Natural killer cell (primary cell): ENCODE data around the gene RAB15. TPM values are rescaled to one million over a fixed set of nuclear protein-coding genes. Genes with fewer than 3 reads are reported as not detected.
A peak's percentile ranks its signal among the peaks of the same experiment; 100 is the strongest.

Experiments
- ATAC-seq, 3 donors: fragments of 150-1000 bp in 2 of 3; fragments of 200-7000 bp in 1 of 3; cut with Tn5 transposase; 1 replicate in 1 of 3; 2 replicates in 2 of 3; pipeline ENCODE4 v1.10.0; 2021; ENCODE audit warnings: mild to moderate bottlenecking in 2 of 3, moderate library complexity in 2 of 3
- DNase-seq, 2 donors: peaks; one replicate each; pipeline versions ENCODE4 v3.0.0 to v3.0.0-alpha.2; 2013 to 2021; ENCODE audit warnings: mixed read lengths in 1 of 2
- H3K27ac ChIP-seq: one replicate; pipeline ENCODE4 v1.5.1; 2013; ENCODE audit warnings: mild to moderate bottlenecking, low read length
- H3K27me3 ChIP-seq: one replicate; pipeline ENCODE4 v1.6.1; 2013; ENCODE audit warnings: low read length; ENCODE audit not compliant: control insufficient read depth, insufficient read depth
- H3K36me3 ChIP-seq: one replicate; pipeline ENCODE4 v1.6.1; 2013; ENCODE audit warnings: low read length; ENCODE audit not compliant: control insufficient read depth, insufficient read depth
- H3K4me1 ChIP-seq: one replicate; pipeline ENCODE4 v1.6.1; 2013; ENCODE audit warnings: low read length; ENCODE audit not compliant: control insufficient read depth, insufficient read depth
- H3K4me3 ChIP-seq: one replicate; pipeline ENCODE4 v1.5.1; 2013; ENCODE audit warnings: low read length
- H3K9me3 ChIP-seq: one replicate; pipeline ENCODE4 v1.6.1; 2013; ENCODE audit warnings: low read length; ENCODE audit not compliant: control insufficient read depth, insufficient read depth
- H3K27ac Mint-ChIP-seq, 2 donors: one replicate each; pipeline ENCODE4 v1.8.0; 2022; ENCODE audit warnings: mild to moderate bottlenecking in 2 of 2, mixed read lengths in 2 of 2, moderate library complexity in 1 of 2
- H3K27me3 Mint-ChIP-seq, 2 donors: one replicate each; pipeline ENCODE4 v1.8.0; 2022; ENCODE audit warnings: low read depth in 2 of 2, mixed read lengths in 2 of 2
- H3K36me3 Mint-ChIP-seq: one replicate; pipeline ENCODE4 v1.8.0; 2022; ENCODE audit warnings: mixed read lengths
- H3K4me1 Mint-ChIP-seq, 2 donors: one replicate each; pipeline ENCODE4 v1.8.0; 2022; ENCODE audit warnings: mixed read lengths in 2 of 2
- H3K4me3 Mint-ChIP-seq: one replicate; pipeline ENCODE4 v1.8.0; 2022; ENCODE audit warnings: mild to moderate bottlenecking, moderate library complexity, mixed read lengths
- H3K9me3 Mint-ChIP-seq, 2 donors: one replicate each; pipeline ENCODE4 v1.8.0; 2022; ENCODE audit warnings: mixed read lengths in 2 of 2
- WGBS: methylation state at CpG from one replicate; pipeline ENCODE4 v1.1.7; 2013; ENCODE audit warnings: missing lambda C conversion rate; ENCODE audit not compliant: insufficient coverage; 5-methylcytosine and 5-hydroxymethylcytosine counted together
- intact Hi-C: fragments of 100-400 bp; cut with micrococcal nuclease; formaldehyde crosslinking; loops from one replicate; pipeline ENCODE4 v1.14.2; 2022
- total RNA-seq, 4 donors: library from RNA; stranded (reverse); fragments of 120-200 nt in 1 of 4; gene quantifications; one replicate each; pipeline versions ENCODE4 v1.2.3 to v1.2.4, GENCODE V29; 2013 to 2022
- TF ChIP-seq, protein P1 (sequence below): fragments of 200-600 bp; IDR thresholded peaks from one replicate; pipeline ENCODE4 v1.8.0; 2022; ENCODE audit warnings: antibody characterized with exemption

Gene RAB15
- total RNA-seq, 3 donors from 2014 or later (not counting 1 experiment from before 2014, with no cell fraction given) = 0.82 to 3.2 (median 1.7) TPM

DNA sequence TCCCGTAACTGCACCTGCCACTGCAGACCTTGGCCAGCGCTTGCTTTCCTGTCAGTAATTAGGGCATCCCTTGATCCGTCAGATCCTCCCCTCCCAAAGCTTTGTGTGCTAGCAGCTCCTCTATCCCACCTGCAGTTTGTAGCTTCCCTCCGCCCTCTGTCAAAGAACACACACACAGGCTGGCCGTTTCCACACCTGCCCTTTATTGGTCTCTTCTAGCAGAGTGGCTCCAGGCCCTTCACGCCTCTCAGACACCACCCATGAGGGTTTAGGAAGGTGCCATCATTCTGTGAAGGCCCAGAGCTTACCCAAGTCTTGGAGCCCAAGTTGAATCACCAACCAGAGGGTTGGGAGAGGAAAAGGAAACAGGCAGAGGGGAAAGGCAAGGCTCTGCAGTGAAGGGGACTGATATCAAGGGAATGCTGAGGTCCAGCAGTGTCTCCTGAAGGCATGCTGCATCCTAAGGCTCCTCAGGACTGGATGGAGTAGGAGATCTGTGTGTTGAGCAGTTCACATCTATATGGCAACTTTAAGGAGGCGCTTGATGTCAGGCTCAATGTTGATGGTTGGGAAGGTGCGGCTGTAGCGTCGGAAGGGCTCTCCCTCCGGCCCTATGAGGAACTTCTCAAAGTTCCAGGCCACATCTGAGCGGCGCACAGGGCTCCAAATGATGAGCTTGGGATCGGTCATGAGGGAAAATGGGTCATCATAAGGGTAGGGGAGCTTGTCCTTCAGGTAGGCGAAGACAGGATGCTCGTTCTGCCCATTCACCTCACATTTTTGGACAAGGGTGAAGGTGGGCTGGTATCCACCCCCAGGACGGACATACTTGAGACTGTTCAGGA is 32.9 kb downstream of the RAB15 start:
- no peak overlapping the region for H3K4me3 ChIP-seq
- DNase-seq = no peak
- Mint-ChIP-seq H3K4me3 (no peak overlapping the region), H3K27me3 (no peaks in the 10 kb centered on the region), H3K4me1 (peaks cover 49 to 73% of the 10 kb centered on the region in 2 donors), H3K27ac (peak overlapping the region; percentile 1 to 26), H3K9me3 (no peaks in the 10 kb centered on the region), H3K36me3 (no peaks in the 10 kb centered on the region)
- 98% methylated on average over 17 of the region's 17 CpGs for WGBS
- no peaks in the 10 kb centered on the region for H3K27me3 ChIP-seq
- TF ChIP-seq, protein P1, sequence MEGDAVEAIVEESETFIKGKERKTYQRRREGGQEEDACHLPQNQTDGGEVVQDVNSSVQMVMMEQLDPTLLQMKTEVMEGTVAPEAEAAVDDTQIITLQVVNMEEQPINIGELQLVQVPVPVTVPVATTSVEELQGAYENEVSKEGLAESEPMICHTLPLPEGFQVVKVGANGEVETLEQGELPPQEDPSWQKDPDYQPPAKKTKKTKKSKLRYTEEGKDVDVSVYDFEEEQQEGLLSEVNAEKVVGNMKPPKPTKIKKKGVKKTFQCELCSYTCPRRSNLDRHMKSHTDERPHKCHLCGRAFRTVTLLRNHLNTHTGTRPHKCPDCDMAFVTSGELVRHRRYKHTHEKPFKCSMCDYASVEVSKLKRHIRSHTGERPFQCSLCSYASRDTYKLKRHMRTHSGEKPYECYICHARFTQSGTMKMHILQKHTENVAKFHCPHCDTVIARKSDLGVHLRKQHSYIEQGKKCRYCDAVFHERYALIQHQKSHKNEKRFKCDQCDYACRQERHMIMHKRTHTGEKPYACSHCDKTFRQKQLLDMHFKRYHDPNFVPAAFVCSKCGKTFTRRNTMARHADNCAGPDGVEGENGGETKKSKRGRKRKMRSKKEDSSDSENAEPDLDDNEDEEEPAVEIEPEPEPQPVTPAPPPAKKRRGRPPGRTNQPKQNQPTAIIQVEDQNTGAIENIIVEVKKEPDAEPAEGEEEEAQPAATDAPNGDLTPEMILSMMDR = no peak
- no peak overlapping the region for H3K27ac ChIP-seq
- intact Hi-C loops = no loop called here
- ATAC-seq = no peak
- no peaks in the 10 kb centered on the region for H3K9me3 ChIP-seq
- peaks cover 17% of the 10 kb centered on the region for H3K36me3 ChIP-seq
- peaks cover 11% of the 10 kb centered on the region for H3K4me1 ChIP-seq

DNA sequence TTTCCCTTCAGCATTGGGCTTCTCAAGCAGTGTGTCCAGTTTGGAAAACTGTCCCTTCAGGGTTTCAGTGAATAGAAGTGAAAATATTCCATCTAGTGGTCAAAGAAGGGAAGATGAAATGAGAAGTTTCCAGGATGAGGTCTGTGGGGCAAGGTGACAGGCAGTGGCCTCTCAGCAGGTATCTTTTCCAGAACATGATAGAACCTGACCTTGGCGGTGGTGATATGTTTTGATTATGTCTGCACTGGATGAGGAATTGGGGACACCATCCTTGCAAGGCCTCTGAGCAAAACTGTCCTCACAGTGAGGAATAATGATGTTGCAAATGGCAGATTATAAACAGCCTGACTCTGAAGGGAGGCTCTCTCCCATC is 34.3 kb downstream of the RAB15 start:
- 95% methylated on average over 1 of the region's 1 CpG for WGBS
- TF ChIP-seq, protein P1 = no peak
- no peak for DNase-seq
- ATAC-seq = no peak
- H3K36me3 ChIP-seq = peaks cover 28% of the 10 kb centered on the region
- H3K27me3 Mint-ChIP-seq = no peaks in the 10 kb centered on the region
- H3K27ac Mint-ChIP-seq = peak overlapping the region; percentile 74 to 88
- H3K4me3 Mint-ChIP-seq = no peak overlapping the region
- no peaks in the 10 kb centered on the region for H3K4me1 ChIP-seq
- no peaks in the 10 kb centered on the region for H3K9me3 ChIP-seq
- no peaks in the 10 kb centered on the region for H3K9me3 Mint-ChIP-seq
- H3K27ac ChIP-seq = no peak overlapping the region
- H3K36me3 Mint-ChIP-seq = no peaks in the 10 kb centered on the region
- no peak overlapping the region for H3K4me3 ChIP-seq
- no peaks in the 10 kb centered on the region for H3K27me3 ChIP-seq
- H3K4me1 Mint-ChIP-seq = peaks cover 35 to 59% of the 10 kb centered on the region in 2 donors
- intact Hi-C loops = no loop called here

- DNase-seq = no peak
- Mint-ChIP-seq H3K4me1 (peaks cover 34 to 54% of the 10 kb centered on the region in 2 donors), H3K36me3 (no peaks in the 10 kb centered on the region), H3K27me3 (no peaks in the 10 kb centered on the region), H3K9me3 (no peaks in the 10 kb centered on the region), H3K4me3 (no peak overlapping the region), H3K27ac (peak overlapping the region; percentile 74 to 88)
- 84% methylated on average over 1 of the region's 1 CpG for WGBS
- H3K4me1 ChIP-seq = no peaks in the 10 kb centered on the region
- peaks cover 33% of the 10 kb centered on the region for H3K36me3 ChIP-seq
- H3K9me3 ChIP-seq = no peaks in the 10 kb centered on the region
- TF ChIP-seq, protein P1 = no peak
- no peak overlapping the region for H3K4me3 ChIP-seq
- no peak for ATAC-seq
- intact Hi-C loops = no loop called here
- H3K27ac ChIP-seq = no peak overlapping the region
- H3K27me3 ChIP-seq = no peaks in the 10 kb centered on the region
Measured at GRCh38 chr14:64937171-64937820, 34.8 kb downstream of the RAB15 start.
